ENCODE results near the gene SPATA31A6. TPM values are rescaled to one million over a fixed set of nuclear protein-coding genes. Genes with fewer than 3 reads are reported as not detected.

SPATA31A6 gene
- total and polyA plus RNA-seq, 12 donors: not detected

Other genes with a start within 250 kb of the SPATA31A6 start
- 10 to 100 TPM in 5 of 10 donors, 1 to 10 TPM in 5; 2.8 to 16.2 (median 9.5) TPM for gene CNTNAP3B, start 54.2 kb upstream of the SPATA31A6 start, total RNA-seq
- 10 to 100 TPM in 1 of 2 donors, 1 to 10 TPM in 1; 3.7 to 10.4 TPM for gene CNTNAP3B, start 54.2 kb upstream of the SPATA31A6 start, polyA plus RNA-seq